WERI-Rb-1 (cell line): Measurements from ENCODE around the gene GLB1L3.

Experiments used
- DNase-seq: peaks from one replicate; pipeline ENCODE4 v3.0.0-alpha.2; 2020
- H3K27ac ChIP-seq: fragments of 250-450 bp; sonication (Bioruptor Pico); 2 replicates; pipeline ENCODE4 v1.5.1; 2020; ENCODE audit warnings: mild to moderate bottlenecking, moderate library complexity
- H3K27me3 ChIP-seq: fragments of 250-450 bp; sonication (Bioruptor Pico); 2 replicates; pipeline ENCODE4 v1.5.1; 2021; ENCODE audit warnings: mild to moderate bottlenecking, low read depth, moderate library complexity; ENCODE audit not compliant: insufficient read depth, severe bottlenecking
- H3K36me3 ChIP-seq: fragments of 250-450 bp; sonication (Bioruptor Pico); 2 replicates; pipeline ENCODE4 v1.5.1; 2020; ENCODE audit warnings: mild to moderate bottlenecking, moderate library complexity
- H3K4me3 ChIP-seq: 2 replicates; pipeline ENCODE4 v1.5.1; 2011; ENCODE audit warnings: low read depth, mild to moderate bottlenecking, control low read depth, low read length
- H3K9me3 ChIP-seq: fragments of 250-450 bp; sonication (Bioruptor Pico); 2 replicates; pipeline ENCODE4 v1.5.1; 2021; ENCODE audit warnings: mild to moderate bottlenecking, moderate library complexity; ENCODE audit not compliant: severe bottlenecking
- CTCF ChIP-seq: IDR thresholded peaks from 2 replicates; pipeline ENCODE4 v1.5.1; 2011; ENCODE audit warnings: low read depth, mild to moderate bottlenecking, control low read depth, inconsistent platforms, low read length

Gene GLB1L3

GRCh38 chr11:134238956-134239355, 37.2 kb upstream of the GLB1L3 start:
- no peak for DNase-seq
- H3K4me3 ChIP-seq = no peak overlapping the region
- H3K27ac ChIP-seq = no peak overlapping the region
- H3K27me3 ChIP-seq = no peaks in the 10 kb centered on the region
- peaks cover 38% of the 10 kb centered on the region for H3K36me3 ChIP-seq
- no peaks in the 10 kb centered on the region for H3K9me3 ChIP-seq
- TF ChIP-seq CTCF = no peak

- no peak for TF ChIP-seq CTCF
- Histone ChIP-seq H3K27me3 (no peaks in the 10 kb centered on the region), H3K27ac (no peak overlapping the region), H3K36me3 (peaks cover 54% of the 10 kb centered on the region), H3K4me3 (no peak overlapping the region), H3K9me3 (no peaks in the 10 kb centered on the region)
- DNase-seq = no peak
Measured at GRCh38 chr11:134240592-134240991, 35.6 kb upstream of the GLB1L3 start.

- no peak overlapping the region for H3K27ac ChIP-seq
- TF ChIP-seq CTCF = no peak
- H3K36me3 ChIP-seq = peaks cover 62% of the 10 kb centered on the region
- no peaks in the 10 kb centered on the region for H3K27me3 ChIP-seq
- no peak for DNase-seq
- H3K4me3 ChIP-seq = no peak overlapping the region
- no peaks in the 10 kb centered on the region for H3K9me3 ChIP-seq
Measured at GRCh38 chr11:134242376-134242775, 33.8 kb upstream of the GLB1L3 start.

GRCh38 chr11:134243913-134244312, 32.3 kb upstream of the GLB1L3 start:
- no peak overlapping the region for H3K27ac ChIP-seq
- H3K4me3 ChIP-seq = no peak overlapping the region
- peaks cover 72% of the 10 kb centered on the region for H3K36me3 ChIP-seq
- DNase-seq = no peak
- TF ChIP-seq CTCF = no peak
- no peaks in the 10 kb centered on the region for H3K9me3 ChIP-seq
- H3K27me3 ChIP-seq = no peaks in the 10 kb centered on the region

- Histone ChIP-seq H3K27me3 (no peaks in the 10 kb centered on the region), H3K4me3 (no peak overlapping the region), H3K36me3 (peaks cover 68% of the 10 kb centered on the region), H3K27ac (no peak overlapping the region), H3K9me3 (no peaks in the 10 kb centered on the region)
- TF ChIP-seq CTCF = peak; percentile 55; the same call in 1 of the 2 replicates
- no peak for DNase-seq
Measured at GRCh38 chr11:134244593-134244992, 31.6 kb upstream of the GLB1L3 start.

- H3K27ac ChIP-seq = no peak overlapping the region
- no peak overlapping the region for H3K4me3 ChIP-seq
- DNase-seq = no peak
- TF ChIP-seq CTCF = no peak
- H3K9me3 ChIP-seq = no peaks in the 10 kb centered on the region
- H3K36me3 ChIP-seq = peaks cover 72% of the 10 kb centered on the region
- no peaks in the 10 kb centered on the region for H3K27me3 ChIP-seq
Measured at GRCh38 chr11:134245434-134245833, 30.7 kb upstream of the GLB1L3 start.
